GM19240 (cell line): ENCODE data around the gene HS3ST2.
"Not testable (repeated sequence)": the region's sequence is repeated elsewhere in the genome, so short reads cannot be mapped to it uniquely, and the experiment has no call there.

Experiments used
- DNase-seq: peaks from one replicate; pipeline ENCODE4 v3.0.0; 2011; ENCODE audit warnings: low spot score; ENCODE audit not compliant: insufficient read length

The HS3ST2 gene

DNA sequence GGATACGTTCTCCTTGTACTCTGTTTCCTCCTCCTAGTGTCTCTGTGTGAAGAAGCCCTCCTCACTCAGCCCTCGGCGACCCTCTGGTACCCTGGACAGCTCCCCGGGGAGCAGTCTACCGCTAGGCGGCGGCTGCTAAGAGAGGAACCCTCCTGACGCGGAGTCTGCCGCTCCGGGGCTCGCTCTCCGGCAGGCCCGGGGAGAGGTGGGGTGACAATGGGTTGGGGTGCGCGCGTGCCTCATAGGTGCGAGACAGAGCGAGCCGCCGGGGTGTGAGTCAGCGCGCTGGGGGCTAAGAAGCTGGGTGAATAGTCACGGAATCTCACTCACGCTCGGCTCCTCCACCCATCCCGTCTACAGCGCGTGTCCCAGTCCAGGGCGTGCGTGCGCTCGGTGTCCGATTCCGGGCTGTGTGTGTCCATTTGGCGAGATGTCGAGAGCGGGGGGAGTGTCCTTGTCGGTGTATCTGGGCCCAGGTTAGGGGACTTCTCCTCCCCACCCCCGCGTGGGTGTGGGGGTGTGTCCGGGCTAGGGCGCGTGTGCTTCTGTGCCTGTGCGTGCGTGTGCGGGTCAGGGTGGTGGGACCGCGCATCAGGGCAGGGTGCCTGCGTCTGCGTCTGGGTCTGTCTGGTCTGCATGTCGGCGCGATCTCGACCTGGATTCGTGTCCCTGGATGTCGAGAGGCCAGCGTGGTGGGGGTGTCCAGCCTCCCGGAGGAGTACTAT is 577 bp upstream of the HS3ST2 start:
- no peak for DNase-seq

DNA sequence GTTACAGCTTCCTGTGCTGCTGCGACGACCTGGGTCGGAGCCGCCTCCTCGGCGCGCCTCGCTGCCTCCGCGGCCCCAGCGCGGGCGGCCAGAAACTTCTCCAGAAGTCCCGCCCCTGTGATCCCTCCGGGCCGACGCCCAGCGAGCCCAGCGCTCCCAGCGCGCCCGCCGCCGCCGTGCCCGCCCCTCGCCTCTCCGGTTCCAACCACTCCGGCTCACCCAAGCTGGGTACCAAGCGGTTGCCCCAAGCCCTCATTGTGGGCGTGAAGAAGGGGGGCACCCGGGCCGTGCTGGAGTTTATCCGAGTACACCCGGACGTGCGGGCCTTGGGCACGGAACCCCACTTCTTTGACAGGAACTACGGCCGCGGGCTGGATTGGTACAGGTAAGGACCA is 746 bp downstream of the HS3ST2 start:
- DNase-seq = no peak

- no peak for DNase-seq
Measured at GRCh38 chr16:22815863-22816262, 1.9 kb downstream of the HS3ST2 start.

- DNase-seq = no peak
Measured at GRCh38 chr16:22816475-22816874, 2.5 kb downstream of the HS3ST2 start.

DNA sequence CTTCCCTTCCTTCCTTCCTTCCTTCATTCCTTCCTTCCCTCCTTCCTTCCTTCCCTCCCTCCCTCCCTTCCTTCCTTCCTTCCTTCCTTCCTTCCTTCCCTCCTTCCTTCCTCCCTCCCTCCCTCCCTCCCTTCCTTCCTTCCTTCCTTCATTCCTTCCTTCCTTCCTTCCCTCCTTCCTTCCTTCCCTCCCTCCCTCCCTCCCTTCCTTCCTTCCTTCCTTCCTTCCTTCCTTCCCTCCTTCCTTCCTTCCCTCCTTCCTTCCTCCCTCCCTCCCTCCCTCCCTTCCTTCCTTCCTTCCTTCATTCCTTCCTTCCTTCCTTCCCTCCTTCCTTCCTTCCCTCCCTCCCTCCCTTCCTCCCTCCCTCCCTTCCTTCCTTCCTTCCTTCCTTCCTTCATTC is 4.8 kb downstream of the HS3ST2 start:
- not testable (repeated sequence) for DNase-seq

GRCh38 chr16:22838681-22839080 is 24.7 kb downstream of the HS3ST2 start:
- DNase-seq = no peak

DNA sequence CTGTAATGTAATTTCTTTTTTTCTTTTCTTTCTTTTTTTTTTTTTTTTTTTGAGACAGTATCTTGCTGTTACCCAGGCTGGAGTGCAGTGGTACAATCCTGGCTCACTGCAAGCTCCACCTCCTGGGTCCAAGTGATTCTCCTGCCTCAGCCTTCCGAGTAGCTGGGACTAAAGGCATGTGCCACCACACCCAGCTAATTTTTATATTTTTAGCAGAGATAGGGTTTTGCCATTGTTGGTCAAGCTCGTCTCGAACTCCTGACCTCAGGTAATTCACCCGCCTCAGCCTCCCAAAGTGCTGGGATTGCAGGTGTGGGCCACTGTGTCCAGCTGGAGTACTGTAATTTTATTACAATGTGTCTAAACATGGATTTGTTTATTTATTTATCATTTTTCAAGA is 28.1 kb downstream of the HS3ST2 start:
- DNase-seq = not testable (repeated sequence)

- no peak for DNase-seq
Measured at GRCh38 chr16:22843122-22843521, 29.2 kb downstream of the HS3ST2 start.

GRCh38 chr16:22843856-22844255 is 29.9 kb downstream of the HS3ST2 start:
- DNase-seq = no peak

GRCh38 chr16:22844416-22844815 is 30.5 kb downstream of the HS3ST2 start:
- DNase-seq = no peak

- no peak for DNase-seq
Measured at GRCh38 chr16:22847100-22847499, 33.1 kb downstream of the HS3ST2 start.

DNA sequence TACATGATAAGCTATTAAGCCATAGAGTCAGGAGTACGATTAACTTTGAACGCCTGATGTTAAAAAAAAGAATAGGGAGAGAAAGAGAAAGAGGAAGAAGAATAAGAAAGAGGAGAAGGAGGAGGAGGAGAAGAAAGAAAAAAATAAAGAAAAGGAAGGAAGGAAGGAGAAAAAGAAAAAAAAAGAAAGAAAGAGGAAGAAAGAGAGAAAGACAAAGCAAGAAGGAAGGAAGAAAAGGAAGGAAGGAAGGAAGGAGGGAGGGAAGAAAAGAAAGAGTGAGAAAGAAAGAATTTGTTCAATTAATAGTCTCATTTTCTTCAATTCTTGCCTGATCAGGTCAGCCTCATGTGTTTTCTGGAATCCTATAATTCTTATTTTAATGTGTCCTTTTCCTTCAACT is 33.7 kb downstream of the HS3ST2 start:
- no peak for DNase-seq

- no peak for DNase-seq
Measured at GRCh38 chr16:22848451-22848850, 34.5 kb downstream of the HS3ST2 start.

GRCh38 chr16:22849517-22849916 is 35.6 kb downstream of the HS3ST2 start:
- no peak for DNase-seq

- no peak for DNase-seq
Measured at GRCh38 chr16:22855231-22855630, 41.3 kb downstream of the HS3ST2 start.

DNA sequence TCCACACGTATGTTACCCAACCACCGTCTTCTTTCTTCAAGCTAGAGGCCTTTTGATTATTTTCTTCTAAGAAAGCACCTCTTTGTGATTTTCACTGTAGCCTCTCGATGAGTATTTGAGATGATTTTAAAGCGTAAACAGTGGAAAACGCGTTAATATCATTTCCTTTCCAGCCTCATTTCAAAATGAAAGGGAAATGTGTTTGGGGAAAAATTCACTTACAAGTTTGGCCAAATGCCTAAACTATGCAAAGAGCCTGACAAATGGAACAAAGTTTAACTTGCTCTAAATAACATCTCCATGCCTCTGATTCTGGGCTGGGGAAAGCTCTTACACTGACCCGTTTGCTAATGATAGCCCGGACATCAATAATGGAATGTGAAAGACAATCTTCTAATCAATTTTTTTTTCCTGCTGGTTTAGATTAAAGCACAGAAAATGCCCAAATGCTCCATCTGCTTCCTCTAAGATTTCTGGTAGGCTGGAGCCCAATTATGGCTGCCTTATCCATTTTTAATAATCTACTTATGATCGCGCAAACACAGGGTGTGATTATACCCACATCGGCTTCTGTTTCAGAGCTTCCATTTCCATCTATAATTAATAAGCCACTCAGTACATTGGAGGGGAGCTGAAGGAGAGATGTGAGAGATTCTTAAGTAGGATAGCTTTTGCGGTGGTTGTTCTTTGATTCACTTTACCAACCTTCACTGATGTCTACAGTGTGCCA is 43.5 kb downstream of the HS3ST2 start:
- no peak for DNase-seq

DNA sequence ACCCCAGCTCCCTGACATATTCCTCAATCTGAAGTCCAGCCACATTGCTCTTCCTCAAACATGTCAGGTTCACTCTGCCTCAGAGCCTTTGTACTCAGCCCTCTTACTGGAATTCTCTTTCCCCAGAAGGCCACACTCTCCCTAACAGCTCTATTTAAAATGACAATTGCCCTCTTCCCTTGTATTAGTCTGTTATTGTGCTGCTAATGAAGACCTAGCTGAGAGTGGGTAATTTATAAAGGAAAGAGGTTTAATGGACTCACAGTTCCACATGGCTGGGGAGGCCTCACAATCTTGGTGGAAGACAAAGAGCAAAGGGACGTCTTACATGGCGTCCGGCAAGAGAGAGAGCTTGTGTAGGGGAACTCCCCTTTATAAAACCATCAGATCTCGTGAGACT is 46.0 kb downstream of the HS3ST2 start:
- DNase-seq = no peak

DNA sequence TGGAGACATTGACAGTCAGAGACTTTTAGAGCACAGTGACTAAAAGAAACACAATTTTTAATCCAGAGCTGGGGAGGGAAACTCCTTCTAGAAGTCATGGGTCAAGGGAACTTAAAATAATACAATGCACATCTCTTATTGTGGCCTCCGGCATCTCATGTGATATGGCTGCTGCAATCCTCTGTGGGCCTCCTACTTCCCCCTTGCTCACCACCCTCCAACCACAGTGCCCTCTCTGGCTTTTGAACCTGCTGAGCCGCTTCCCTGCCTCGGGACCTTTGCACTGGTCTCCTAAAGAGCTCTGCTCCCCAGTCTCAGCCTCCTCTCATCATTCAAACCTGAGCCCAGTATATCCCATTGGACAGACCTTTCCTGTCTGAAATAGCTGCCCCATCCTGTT is 47.6 kb downstream of the HS3ST2 start:
- DNase-seq = no peak

GRCh38 chr16:22862046-22862445 is 48.1 kb downstream of the HS3ST2 start:
- DNase-seq = no peak

- DNase-seq = no peak
Measured at GRCh38 chr16:22864375-22864774, 50.4 kb downstream of the HS3ST2 start.

- no peak for DNase-seq
Measured at GRCh38 chr16:22868593-22869224, 54.7 kb downstream of the HS3ST2 start.

GRCh38 chr16:22871861-22872260 is 57.9 kb downstream of the HS3ST2 start:
- no peak for DNase-seq

GRCh38 chr16:22874394-22874793 is 60.4 kb downstream of the HS3ST2 start:
- DNase-seq = no peak
